Measurements from ENCODE around the gene GPA33. TPM values are rescaled to one million over a fixed set of nuclear protein-coding genes. Genes with fewer than 3 reads are reported as not detected.

The GPA33 gene
- total RNA-seq, 1 donor from 2014 or later: not detected

DNA sequence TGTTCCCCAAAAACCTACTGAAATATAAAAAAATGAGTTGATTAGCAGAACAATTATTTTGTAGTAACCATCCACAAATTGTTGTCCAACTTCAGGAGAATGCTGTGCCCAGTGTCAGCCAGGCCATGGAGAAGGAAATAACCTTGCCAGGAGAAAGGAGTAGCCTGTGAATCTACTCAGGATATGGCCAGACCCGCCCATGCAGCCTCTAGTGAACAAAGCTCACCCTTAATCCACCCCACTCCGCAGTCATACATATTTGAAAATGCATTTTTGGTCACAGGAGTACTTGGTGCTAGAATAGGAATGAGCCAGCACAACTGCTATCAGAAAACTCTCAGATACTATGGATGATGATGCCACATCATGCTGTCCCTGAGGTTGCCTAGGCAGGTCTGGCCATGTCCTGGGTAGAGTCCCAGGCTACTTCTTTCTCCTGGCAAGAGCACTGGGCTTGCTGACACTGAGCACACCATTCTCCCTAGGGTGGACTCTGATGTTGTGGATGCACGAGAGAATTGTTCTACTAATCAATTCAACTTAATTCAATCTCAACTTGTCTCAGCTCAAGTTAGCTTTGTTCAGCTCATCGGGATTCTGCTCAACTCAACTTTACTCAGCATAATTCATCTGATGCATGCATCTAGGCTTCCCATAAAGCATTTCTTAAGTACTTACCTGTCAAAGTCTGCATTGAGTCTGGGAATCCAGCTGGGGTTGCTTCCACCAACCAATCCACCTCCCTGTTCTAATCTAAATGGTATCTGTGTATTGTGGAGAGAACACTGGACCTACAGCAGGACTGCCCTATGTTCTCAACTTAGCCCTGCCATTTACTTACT, 21.9 kb upstream of the GPA33 start:
- H3K4me3 Mint-ChIP-seq (ENCODE audit: low read depth): no peak overlapping the region
- H3K27ac Mint-ChIP-seq: no peak overlapping the region
- peaks cover 13% of the 10 kb centered on the region for H3K27me3 Mint-ChIP-seq
- H3K36me3 Mint-ChIP-seq (ENCODE audit: insufficient read depth): no peaks in the 10 kb centered on the region
- DNase-seq (ENCODE audit: low spot score, unreplicated experiment): no peak
- no peak for TF ChIP-seq CTCF (IDR thresholded peaks at IDR 0.05; ENCODE audit: unreplicated experiment)
- peaks cover 3% of the 10 kb centered on the region for H3K9me3 Mint-ChIP-seq (ENCODE audit: low read depth)
- peaks cover 6% of the 10 kb centered on the region for H3K4me1 Mint-ChIP-seq (ENCODE audit: low read depth)

DNA sequence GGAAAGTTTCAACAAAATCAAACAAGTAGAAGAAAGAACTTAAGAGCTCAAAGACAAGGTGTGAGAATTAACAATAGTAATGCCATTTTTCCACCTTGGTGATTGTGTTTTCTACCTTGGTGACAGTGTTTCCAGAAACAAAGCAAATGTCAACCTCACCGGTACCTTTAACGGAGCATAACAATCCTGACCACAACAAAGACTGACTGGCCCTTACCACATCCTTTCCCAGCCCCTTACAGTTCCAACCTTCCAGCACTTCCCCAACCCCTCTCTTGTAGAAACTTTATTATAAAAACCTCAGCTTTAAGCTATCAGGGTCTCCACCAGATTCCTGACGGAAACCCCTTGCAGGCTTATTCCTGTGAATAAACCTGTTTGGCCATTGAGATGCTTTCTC, 20.4 kb upstream of the GPA33 start:
- TF ChIP-seq CTCF (IDR thresholded peaks at IDR 0.05; ENCODE audit: unreplicated experiment): no peak
- no peak for DNase-seq (ENCODE audit: low spot score, unreplicated experiment)
- Mint-ChIP-seq H3K27me3 (peaks cover 13% of the 10 kb centered on the region), H3K4me3 (ENCODE audit: low read depth) (no peak overlapping the region), H3K36me3 (ENCODE audit: insufficient read depth) (no peaks in the 10 kb centered on the region), H3K9me3 (ENCODE audit: low read depth) (peaks cover 3% of the 10 kb centered on the region), H3K4me1 (ENCODE audit: low read depth) (peaks cover 6% of the 10 kb centered on the region), H3K27ac (no peak overlapping the region)

DNA sequence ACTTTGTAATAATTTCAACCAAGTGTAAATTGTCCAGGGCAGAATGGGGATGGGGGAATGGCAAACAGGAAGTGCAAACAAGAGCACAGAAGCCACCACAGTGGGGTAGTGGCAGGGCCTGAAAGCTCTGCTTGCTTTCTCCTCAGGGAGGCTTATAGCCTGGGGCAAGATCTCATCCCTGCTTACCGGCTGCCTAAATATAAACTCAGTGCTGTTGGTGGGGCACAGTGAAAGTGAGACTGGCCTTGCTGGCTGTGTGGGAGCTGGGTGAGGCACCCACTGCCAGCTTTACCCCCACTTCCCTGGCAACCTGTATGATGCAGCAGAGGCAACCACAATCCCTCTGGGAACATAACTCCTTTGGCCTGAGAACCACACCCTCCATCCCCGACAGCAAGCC, 18.9 kb upstream of the GPA33 start:
- Mint-ChIP-seq H3K4me3 (ENCODE audit: low read depth) (no peak overlapping the region), H3K9me3 (ENCODE audit: low read depth) (peaks cover 3% of the 10 kb centered on the region), H3K36me3 (ENCODE audit: insufficient read depth) (no peaks in the 10 kb centered on the region), H3K27ac (no peak overlapping the region), H3K4me1 (ENCODE audit: low read depth) (peaks cover 6% of the 10 kb centered on the region), H3K27me3 (peaks cover 13% of the 10 kb centered on the region)
- TF ChIP-seq CTCF (IDR thresholded peaks at IDR 0.05; ENCODE audit: unreplicated experiment): no peak
- DNase-seq (ENCODE audit: low spot score, unreplicated experiment): no peak

GRCh38 chr1:167107456-167107855, 17.3 kb upstream of the GPA33 start:
- H3K36me3 Mint-ChIP-seq (ENCODE audit: insufficient read depth): no peaks in the 10 kb centered on the region
- peaks cover 17% of the 10 kb centered on the region for H3K27me3 Mint-ChIP-seq
- TF ChIP-seq CTCF (IDR thresholded peaks at IDR 0.05; ENCODE audit: unreplicated experiment): no peak
- no peak for DNase-seq (ENCODE audit: low spot score, unreplicated experiment)
- H3K4me3 Mint-ChIP-seq (ENCODE audit: low read depth): no peak overlapping the region
- peaks cover 6% of the 10 kb centered on the region for H3K4me1 Mint-ChIP-seq (ENCODE audit: low read depth)
- H3K27ac Mint-ChIP-seq: no peak overlapping the region
- peaks cover 3% of the 10 kb centered on the region for H3K9me3 Mint-ChIP-seq (ENCODE audit: low read depth)

GRCh38 chr1:167106119-167106461, 15.9 kb upstream of the GPA33 start:
- no peak for TF ChIP-seq CTCF (IDR thresholded peaks at IDR 0.05; ENCODE audit: unreplicated experiment)
- H3K36me3 Mint-ChIP-seq (ENCODE audit: insufficient read depth): no peaks in the 10 kb centered on the region
- DNase-seq (ENCODE audit: low spot score, unreplicated experiment): no peak
- no peak overlapping the region for H3K27ac Mint-ChIP-seq
- H3K4me1 Mint-ChIP-seq (ENCODE audit: low read depth): peaks cover 6% of the 10 kb centered on the region
- H3K9me3 Mint-ChIP-seq (ENCODE audit: low read depth): peaks cover 3% of the 10 kb centered on the region
- H3K27me3 Mint-ChIP-seq: peaks cover 17% of the 10 kb centered on the region
- no peak overlapping the region for H3K4me3 Mint-ChIP-seq (ENCODE audit: low read depth)
